HG03196 (cell line): ENCODE data around the gene EEF1AKMT2.
"Not testable (repeated sequence)": the region's sequence is repeated elsewhere in the genome, so short reads cannot be mapped to it uniquely, and the experiment has no call there.

Experiments
- ATAC-seq: cut with Tn5 transposase; IDR thresholded peaks from one replicate; pipeline ENCODE4 v1.9.1; 2021; ENCODE audit not compliant: unreplicated experiment

EEF1AKMT2 gene

DNA sequence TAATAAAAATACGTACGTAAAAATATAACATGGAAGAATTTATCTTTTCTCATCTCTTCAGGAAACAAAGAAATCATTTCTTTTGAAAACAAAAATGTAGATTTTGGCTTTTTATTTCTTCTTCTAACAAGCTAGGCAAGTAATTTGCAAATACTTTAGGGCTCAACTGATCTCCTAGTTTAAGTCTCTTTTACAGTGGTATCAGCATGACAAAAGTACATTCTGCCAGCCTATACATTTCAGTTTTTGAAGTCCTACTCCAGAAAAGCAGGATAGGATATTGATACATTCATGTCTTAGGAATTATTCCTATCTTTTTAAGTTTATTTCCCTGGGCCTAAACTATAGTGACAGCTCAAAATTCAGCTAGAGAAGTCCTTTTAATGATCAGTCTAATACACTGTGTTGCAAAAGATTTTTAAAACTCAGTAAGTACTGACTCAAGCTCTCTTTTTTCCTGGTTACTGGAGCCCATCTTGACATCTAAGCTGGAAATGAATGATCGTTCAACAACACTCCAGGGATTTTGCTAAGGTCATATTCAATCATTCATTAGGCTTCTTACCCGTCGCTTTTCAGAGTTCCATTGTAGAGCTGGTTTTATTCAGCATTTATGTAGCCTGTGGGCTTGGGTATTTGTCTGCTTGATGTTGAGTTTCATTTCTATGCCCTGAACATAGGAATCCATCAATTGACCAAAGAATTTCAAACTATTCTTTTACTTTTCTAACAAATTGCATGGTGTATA lies 35.4 kb downstream of the EEF1AKMT2 start:
- no peak for ATAC-seq

DNA sequence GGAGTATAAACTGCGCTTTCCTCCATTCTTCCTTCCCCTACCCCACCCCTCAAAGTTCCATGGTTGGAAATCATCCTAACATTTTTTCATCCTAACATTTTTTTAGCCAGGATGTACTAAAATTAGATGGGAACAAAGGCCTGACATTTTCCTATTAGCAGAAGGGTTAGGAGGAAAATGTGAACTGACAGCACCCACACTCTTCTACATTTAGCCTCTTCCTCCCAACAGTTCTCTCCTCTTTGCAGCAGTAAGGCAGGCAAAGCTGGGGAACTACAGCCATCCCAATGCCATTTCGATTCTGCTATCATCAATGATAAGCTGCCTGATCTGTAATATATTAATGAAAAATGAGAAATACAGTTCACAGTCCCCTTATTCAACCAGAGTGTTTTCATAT lies 36.1 kb downstream of the EEF1AKMT2 start:
- ATAC-seq: no peak

DNA sequence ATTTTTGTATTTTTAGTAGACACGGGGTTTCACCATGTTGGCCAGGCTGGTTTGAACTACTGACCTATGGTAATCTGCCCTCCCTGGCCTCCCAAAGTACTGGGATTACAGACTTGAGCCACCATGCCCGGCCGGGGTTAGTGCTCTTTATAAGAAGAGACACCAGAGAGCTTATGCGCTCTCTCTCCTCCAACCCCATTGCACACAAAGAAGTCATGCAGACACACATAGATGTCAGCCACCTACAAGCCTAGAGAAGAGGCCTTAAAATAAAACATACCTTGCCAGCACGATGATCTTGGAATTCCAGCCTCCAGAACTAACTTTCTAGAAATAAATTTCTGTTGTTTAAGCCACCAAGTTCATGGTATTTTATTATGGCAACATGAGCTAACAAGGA lies 37.5 kb downstream of the EEF1AKMT2 start:
- ATAC-seq: no peak

DNA sequence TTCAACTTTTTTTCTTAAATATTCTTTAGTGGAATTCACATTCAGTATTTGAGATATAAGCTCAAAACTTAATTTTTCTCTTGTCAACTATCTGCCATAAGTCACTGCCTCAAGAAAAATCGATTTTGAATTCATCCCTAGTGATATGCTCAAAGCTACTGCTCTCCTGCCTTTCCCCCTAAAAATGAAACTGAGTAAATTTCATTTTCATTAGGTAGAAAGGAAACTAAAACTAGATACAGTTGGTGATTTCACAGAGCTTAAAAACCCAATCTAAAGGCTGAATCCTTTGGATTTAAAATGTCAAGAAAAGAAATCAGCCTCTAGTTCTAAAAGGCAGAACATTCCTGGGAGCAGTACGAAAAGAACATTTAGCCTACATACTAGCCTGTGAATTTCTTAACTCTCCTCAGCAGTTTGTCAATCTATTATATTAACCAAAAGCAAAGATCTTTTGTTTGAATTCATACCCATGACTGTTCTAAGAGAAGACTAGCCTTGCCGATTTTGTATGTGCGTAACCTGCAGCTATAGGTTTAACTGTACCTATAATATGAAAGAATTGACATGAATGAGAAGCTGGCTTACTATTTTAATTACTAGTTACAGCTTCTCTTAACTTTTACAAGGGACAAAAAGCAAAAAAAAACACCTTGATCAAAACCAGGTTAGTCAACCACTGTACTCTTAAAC lies 42.6 kb downstream of the EEF1AKMT2 start:
- ATAC-seq: peak; percentile 47

DNA sequence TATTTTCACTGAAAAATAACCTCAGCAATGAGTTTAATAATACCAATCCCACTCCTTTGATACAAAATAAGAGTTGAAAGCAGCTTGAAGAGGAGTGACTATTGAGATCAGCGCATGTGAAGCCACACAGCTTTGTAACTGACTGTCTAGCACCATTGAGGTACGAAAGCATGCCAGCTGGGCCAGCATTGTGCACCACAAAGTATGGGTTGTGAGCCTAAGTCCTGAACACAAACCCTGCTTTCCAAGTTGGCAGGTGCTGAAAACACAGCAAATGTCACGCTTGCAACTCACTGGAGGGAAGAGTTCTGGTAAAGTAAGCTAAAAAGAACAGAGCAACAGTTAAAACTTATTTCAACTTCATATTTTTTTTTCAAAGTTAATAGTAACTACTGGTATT lies 43.5 kb downstream of the EEF1AKMT2 start:
- ATAC-seq: no peak

DNA sequence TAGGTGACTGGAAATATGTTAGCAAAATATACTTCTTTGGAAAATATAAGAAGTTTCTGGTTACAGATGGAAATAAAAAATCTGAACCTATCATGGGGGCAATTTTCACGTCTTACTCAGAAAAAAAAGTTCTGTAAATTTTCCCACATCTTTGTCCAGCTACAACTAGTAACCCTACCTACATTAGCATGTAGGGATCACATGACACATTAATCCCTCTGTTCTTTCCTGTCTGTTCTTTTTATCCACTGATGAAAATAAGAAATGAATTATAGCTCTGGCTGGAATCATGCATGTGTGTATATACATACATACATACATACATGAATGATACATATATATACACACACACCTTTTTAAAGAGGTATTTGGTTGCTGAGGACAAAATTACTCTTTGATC lies 43.9 kb downstream of the EEF1AKMT2 start:
- no peak for ATAC-seq

DNA sequence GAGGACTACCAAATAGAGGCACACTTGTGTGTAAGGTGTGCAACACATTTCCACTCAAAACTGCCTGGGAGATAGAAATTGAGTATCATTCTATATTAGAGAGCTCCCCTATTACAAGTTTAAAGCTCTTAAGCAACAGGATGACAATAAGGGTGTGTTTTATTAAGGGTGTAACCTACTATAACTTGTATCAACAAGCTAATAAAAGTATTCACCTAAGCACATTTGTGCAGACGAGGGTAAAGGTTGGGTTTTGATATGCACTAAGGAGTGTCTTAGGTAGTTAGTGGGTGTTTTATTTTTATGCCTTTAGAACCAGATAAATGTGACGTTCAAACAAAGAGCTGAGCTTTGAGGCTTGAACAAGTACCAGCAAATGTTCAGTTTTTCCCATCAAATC lies 44.7 kb downstream of the EEF1AKMT2 start:
- no peak for ATAC-seq

DNA sequence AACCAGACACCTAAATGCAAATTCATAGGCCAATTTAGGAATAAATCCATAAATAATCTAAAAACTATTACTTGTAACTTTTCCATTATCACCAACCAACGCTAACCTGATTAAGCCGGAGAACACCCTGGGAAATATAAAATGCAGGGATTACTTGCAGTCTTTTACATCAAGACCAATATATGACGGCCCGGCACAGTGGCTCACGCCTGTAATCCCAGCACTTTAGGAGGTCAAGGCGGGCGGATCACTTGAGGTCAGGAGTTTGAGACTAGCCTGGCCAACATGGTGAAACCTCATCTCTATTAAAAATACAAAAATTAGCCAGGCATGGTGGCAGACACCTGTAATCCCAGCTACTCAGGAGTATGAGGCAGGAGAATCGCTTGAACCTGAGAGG lies 45.2 kb downstream of the EEF1AKMT2 start:
- ATAC-seq: not testable (repeated sequence)

DNA sequence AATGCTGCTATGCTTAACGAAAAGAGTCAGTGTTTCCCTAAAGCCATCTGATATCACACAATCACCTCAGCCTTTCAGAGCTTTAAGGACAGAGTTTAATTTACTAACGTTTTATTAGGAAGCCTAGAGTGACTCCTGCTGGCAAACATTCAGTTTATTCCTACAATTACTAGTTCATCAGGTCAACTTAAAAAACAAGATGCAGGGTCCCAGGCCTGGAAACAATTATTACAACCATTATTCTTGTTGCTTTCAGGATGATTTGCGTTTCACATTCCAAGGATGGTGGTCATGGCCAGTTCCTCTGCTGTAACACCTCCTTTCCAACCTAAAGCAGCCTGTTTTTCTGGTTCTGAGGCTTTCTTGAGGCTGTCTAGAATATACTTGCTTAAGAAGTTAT lies 46.0 kb downstream of the EEF1AKMT2 start:
- no peak for ATAC-seq

DNA sequence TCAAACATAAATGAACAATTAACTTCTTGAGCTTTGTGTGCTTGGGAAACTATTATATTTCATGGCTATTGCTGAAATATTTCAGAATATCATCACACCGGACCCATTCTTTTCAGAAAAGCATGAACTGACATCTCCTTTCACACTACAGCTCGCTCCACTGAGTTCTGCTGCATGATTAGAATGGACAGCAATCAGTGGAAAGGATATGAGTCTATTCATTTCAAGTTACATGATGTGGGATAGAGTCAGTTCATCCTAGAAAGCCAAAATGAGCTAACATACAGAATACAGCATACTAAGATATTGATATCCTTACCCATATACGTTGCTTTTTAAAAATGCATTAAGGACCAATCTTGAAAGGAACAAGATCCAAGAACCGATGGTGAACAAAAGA lies 46.4 kb downstream of the EEF1AKMT2 start:
- ATAC-seq: no peak

DNA sequence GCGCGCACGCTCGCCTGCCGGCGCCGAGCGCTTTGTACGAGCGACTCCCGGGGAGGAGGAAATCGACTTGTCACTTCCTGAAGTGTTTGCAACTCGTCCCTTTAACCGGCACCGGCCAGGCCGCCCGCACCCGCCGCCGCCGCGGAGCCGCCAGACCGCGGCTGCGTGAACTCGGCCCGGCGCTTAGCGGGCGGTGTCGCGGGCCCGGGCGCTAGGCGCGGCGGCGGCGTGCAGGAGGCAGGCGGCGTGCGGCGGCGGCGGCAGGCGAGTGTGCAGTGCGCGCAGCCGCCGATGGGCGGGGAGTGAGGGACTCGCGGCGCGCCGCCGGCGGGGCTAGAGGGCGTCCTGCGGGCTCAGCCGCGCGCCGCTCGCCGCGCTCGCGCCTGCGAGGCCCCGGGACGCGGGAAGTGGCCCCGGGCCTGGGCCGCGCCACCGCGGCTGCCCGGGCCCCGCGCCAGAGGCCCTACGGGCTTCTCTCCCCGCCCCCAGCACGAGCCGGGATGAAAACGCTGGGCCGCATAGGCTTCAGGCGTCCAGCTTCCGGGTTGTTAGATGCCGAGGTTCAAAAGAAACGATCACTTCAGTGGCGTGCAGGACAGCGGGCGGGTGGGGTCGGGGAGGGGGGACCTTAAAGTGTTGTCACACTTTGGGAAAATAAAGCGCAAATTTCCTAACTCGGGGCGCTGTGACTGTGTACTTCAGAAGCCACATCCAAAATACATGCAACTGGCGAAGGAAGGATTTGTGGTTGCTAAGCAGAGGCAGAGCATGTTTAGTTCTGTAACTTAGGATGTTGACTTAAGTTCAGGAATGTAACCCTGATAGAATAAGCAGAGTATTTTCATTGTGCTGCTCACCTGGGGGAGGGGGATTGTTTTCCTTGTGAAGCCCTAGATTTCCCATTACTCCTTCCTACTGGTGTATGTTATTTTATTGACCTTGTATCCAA lies 47.3 kb downstream of the EEF1AKMT2 start, which contains the start of gene FAM53B:
Gene FAM53B, minus strand, starts transcription at position 277 of the 949 bp plus-strand sequence. CDS start 37,665 bp downstream, outside the sequence.
- peak; percentile 55 for ATAC-seq

DNA sequence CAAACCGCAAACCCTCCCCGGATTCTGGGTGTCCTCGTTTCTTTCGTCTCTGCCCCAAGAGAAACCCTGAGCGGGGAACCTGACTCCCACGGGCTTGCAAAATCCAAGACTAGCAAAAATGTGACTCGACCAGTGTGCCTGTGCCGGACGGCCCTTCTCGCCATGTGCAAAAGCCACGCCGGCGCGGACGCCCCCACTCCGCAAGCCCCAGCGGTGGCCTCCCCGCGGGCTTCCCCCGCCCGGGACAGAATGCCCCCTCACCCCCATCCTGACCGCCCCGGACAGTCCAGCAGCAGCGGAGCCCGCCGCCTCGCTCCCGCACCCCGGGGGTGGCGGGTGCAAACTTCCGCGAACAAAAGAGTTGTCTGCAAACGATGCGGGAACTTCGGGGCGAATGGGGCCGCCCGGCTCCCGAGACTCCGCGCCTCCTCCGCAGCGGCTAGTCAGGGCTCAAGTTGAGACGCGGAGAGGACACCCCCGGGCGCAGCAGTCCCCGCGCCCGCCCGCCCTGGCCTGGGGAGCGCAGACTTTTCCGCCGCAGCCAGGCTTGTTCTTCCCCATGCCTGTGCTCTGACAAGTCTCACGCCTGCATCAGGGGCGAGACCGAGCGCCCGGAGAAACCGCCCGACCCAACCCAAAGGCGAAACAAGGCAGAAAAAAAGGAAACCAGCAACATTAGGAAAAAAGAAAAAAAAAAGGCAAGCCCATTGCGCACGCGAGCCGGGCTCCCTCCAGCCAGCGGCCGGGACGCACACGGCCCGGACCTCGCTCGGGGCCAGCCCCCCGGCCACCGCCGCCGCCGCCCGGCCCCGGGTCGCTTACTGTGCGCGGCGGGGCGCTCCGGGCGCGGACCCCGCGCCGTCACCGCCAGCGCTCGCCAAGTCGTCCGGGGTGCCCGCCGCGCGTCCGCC lies 48.2 kb downstream of the EEF1AKMT2 start:
- no peak for ATAC-seq

DNA sequence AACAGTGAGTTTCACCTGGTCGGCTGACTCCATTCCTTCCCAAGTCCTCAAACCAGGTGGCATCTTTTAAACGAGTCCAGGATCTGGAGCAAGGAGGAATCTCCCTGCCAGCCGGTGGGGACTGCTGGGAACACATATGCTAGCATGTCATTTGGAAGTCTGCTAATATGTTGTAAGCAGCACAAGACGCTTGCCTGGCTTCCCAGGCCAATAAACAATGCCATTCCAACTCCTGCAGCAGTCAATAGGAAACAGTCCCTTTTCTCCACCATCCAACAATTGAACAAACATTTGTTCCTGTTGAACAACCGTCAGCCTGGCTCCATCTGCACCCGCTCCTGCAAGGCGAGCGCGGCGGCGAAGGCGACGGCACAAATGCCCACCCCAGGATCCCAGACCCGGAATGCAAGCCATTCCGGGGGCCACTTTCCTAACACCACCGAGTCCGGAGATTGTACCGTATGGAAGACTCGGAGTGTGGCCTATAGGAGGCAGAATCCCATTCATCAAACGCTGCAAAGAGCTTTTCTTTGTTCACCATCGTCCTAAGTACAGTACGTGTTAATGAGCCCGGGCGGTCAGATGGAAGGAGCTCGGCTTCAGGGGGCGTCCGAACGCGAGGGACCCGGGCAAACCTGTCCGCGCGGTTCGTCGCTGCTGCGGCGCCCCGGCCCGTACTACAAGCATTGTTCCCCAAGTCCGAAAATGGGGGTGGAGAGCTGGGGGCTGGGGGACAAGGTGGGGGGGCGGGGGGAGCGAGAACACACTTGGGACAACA lies 49.1 kb downstream of the EEF1AKMT2 start:
- ATAC-seq: no peak

DNA sequence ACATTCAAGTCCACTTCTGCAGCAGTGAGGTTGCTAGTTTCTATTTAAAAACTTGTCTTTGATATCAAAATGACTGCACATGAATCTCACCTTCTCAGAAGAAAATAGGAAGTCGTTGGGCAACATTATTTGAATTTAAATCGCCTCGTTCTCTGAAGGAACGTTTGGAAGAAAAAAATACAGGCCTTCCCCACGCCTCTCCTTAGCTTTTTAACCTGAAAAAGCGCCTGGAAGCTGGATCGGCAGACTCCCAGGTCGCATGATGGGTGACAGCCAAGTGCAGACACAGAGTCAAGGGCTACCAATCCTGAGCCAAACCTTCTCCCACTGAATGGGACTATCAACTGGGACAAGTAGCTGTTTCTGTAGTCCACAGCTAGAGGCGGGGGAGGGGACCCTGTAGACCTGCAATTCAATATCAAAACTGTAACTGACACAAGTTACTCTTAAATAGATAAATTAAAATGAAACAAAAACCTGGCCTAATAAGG lies 49.7 kb downstream of the EEF1AKMT2 start:
- no peak for ATAC-seq

DNA sequence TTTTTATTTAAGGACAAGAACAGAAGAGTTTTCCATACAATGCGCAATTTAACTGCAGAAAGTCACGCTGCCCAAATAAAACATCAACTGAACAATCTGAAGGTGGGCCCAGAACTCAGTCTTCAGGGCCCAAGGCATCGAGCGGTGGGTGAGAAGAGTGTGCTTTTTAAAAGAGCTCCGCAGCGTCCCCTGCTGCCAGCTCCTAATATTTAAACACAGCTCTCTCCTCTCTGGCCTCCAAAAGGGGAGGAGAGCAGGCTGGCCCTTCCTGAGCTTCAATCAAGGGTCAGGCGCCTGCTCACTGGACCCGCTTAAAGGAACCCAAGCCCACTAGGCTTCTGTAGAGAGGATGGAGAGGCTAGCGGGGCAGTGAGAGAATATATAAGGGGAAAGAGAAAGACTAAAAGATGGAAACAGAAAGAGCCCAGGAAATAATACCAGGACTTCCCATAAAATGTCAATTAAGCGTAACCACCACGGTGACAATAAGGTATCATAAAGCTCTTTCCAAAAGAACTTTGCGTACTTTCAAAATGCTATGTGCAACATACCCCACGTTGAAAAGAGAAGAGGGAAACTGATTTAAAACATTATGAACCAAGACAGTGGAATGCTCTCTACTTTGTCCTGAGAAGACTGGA lies 50.3 kb downstream of the EEF1AKMT2 start:
- ATAC-seq: peak; percentile 42

DNA sequence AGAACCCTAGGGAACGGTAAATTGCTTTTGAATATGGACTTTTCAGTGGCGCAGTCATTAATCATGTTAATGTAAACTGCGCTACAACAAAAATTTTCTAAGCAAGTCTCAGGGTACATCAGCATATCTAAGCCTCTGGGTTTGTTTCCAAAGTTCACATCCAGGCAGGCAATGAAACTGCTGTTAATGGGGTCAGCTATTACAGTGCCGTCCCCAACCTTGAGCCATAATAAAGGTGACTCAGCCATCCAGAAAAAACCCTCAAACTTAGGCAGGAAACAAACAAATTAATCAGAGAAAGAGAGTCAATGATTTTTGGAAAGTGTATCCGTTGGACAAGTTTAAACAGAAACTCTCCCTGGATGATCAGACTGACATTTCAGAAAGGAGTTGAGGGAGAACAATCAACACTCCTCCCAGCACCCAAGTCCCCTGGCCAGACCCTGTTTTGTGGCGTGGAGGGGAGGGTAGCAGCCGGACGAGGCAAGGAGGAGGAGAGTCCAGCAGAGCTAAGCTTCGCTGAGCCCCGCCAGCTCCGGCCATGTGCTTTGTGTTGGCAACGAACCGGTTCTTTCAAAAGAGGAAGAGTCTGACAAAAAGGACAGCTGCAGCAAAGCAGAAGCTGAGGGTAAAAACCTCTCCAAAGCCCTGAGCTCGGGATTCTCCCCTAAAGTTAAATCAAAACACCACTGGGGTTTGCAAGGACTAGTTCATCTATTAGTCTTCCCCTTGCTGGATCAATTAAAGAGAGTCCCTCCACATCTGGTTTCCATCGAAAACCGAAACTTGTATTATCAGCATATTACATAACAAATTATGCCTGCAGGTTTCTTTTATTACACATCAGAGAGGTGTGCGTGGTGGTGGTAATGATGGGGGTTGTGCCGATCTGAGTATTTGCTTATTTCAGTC lies 51.1 kb downstream of the EEF1AKMT2 start:
- ATAC-seq: peak; percentile 18

DNA sequence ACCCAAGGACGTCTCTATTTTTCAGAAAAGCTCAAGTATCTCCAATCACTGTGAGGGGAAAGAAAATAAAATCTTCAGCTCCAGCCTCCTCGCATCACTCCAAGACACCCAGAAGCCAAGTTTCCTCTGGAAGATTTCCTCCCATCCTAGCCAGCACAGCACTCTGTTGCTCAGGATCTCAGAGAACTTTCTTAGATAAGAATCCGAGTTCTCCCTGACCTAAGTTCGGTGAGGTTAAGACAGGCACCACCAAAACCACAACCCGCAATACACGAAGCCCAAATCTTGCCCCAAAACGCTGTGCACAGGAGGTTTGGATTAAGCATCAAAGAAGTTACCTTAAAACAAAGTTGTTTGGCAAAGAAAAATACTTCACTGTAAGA lies 51.7 kb downstream of the EEF1AKMT2 start:
- no peak for ATAC-seq
